SHP77 (cell line): ENCODE measurements around the gene SKOR1.

Experiments used
- DNase-seq, 2 experiments: peaks; one replicate each; lab custom pipeline; 2025; lab: John Stamatoyannopoulos, UW

The SKOR1 gene

DNA sequence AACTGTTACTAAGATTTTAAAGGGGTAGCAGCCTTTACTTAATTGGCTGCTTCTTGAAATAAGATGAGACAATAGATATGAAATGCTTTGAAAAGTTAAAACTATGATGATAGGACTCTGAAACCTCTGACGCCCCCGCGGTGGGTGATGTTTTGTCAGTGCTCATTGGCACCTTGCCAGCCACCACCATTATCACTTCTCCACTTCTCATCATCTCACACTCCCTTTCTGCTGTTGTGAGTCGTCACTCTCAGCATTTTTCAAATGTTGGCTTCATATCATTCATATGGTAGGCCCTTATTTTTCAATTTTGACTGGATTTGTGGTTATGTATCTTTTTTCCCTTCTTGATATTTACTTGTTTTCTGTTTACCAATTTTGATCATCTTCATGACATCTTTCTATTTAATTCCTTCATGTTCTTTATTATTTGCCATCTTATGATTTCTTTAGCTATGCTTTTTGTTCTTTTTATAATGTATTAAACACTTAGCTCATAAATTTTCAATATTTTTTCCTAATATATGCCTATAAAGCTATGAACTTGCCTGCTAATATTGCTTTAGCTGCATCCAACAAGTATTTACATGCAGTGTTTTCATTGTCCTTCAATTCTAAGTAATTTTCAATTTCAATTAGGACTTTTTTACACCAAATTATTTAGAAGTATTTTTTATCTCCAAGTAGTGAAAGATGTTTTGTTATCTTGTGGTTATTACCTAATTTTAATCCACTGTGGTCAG lies 30.3 kb upstream of the SKOR1 start:
- no peak for DNase-seq

GRCh38 chr15:67796196-67797127 lies 28.8 kb upstream of the SKOR1 start:
- DNase-seq, result no peak

DNA sequence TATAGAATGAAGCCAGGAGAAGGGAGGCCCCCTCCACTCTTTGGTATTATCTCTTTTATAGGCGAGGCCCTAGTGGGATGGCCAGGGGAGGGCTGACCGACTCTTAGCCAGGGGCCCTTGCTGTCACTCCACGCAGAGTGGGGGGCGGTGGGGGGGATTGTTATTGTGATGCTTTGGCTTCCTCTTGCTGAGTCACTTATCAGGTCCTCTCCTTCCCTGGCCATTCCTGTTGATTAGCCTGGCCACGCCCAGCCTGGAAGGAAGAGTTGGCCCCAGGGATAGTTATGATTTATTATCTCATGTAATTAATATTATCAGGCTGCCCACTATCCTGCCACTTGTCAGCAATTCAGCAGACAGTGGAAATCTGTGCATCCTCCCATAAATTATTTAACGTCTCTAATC lies 25.5 kb upstream of the SKOR1 start:
- DNase-seq, result no peak

- no peak for DNase-seq
Measured at GRCh38 chr15:67801142-67801541, 24.2 kb upstream of the SKOR1 start.

- DNase-seq, result no peak
Measured at GRCh38 chr15:67801926-67802914, 23.1 kb upstream of the SKOR1 start.

DNA sequence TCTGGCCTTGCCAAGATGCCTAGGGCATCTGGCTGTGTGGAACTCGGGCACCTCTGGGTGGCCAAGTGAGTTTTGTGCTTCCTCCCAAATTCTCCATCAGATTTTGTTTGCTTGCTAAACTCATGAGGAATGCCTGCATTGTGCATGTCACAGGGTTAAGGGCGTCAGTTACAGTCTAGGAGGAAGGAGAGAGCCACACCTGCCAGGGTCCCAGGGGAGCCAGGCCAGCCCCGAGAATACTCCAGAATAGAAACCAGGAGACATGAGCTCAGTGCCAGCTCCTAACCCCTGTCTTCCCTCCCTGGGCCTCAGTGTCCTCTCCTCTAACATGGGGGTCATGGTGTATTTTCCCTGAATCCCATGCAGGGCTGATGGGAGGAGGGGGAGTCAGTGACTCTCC lies 22.0 kb upstream of the SKOR1 start:
- no peak for DNase-seq

DNA sequence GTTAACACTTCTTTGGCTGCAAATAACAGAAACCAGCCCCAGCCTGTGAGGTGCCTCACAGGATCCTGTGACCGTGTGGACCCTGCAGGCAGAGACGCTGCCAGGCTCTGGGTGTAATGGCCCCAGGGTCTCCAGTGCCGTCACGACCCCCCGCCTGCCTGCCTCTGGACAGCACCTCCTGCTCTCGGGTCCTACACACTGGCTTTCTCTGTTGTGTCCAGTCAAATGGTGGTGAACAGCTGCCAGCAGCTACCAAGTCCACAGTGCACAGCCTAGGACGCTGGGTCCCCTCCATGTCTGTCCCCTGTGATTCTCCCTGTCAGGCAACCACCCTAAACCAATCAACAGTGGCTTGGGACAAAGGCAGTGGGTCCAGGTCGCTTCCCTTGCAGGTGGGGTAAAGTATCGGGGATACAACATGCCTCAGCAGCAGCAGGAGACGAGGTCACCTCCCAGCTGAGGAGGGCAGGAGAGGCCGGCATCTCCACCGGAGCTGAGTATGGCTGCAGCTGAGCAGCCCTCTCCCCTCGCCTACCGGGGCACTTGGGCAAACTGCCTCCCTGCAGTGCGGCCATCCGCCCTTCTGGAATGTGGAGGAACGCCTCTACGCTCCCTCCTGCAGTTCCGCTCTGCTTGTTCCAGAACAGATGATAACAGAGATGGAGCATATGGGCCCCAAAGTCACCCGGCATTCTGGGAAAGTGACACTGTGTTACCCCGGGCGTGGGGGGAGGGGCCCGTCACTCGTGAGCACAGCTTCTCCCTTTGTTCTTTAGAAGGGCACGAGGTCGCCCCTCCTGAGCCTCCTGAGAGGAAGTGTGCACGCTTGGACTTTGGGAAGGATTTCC lies 21.1 kb upstream of the SKOR1 start:
- no peak for DNase-seq

DNA sequence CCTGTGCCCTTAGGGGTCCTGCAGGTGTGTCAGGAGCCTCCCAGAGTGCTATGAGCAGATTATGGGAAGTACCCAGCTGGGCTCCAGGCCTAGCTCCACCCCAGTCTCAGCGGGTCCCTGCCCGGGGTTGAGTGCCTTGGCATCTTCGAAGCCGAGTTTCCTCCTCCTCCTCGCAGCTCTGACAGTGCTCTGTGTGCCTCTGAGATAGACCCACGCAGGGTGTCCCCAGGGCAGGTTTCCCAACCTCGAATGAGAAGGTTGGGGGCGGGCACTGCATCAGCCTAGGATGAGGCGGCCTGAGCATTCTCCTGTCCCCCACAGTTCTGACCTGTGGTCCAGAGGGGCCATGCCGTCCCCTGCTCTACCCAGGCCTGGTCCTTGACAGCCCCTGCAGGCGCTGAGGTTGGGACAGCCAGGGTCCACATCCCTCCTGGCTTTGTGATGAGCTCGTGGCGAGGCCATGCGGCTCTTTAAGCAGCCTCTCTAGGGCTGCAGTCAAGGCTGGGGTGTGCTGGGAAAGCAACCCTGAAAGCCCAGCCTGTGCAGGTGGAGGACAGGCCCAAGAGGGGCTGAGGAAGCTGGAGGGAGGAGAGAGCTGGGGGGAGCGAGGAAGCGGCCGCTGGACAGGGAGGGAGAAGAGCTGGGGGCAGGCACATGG lies 20.2 kb upstream of the SKOR1 start:
- no peak for DNase-seq

DNA sequence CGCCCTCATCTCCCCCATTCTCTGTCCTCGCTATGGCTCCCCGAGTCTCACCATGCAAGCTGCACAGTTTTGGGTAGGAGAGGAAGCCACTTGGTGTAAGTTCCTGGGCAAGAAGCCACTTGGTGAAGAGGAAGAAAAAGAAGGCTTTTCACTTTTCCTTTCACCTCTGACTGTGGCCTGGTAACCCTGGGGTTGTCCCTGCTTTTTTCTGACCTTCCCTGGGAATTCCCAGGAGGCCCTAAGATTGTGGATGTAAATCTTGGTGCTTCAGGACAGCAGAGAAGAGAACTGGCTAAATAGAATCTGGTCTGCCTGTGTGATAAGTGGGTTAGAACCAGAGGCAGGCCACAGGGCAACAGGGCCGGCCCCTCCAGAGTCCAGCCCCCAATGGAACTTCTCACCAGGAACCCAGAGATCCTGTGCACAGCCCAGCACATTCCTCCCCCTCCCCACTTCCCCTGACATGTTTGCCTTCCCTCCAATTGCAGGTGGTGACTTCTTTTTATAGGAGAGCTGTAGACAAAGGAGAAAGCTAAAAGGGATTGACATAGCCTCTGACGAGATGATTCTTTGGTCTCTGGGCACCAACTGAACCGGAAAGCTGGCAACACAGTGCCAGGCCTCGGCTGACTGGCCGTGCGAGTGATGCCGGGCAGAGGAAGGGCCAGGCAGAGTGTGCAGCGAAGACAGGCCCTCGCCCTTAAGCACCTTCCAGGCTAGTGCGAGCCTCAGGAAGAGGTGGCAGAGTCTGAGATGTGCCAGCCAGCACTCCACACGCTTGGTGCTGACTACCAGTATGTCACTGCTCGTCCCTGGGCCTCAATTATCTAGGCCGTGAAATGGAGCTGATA lies 19.4 kb upstream of the SKOR1 start:
- peak; percentile 42 to 45 for DNase-seq

DNA sequence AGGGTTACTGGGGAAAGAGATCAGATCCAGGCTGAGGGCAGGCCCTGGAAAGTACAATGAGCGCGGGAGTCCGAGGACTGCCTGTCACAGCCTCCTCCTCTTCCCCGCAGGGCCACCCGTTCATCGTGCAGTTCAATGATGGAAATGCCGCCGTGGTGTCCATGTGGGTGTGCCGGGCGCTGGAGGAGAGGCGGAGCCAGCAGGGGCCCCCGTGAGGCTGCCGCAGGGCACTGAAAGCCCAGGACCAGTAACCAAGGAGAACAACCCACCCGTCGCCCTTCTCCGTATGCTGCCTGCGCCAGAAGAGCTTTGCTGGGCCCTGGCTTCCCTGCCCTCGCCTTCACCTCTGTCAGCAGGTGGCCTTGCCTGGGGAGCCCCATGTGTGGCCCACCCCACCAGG lies 18.8 kb upstream of the SKOR1 start:
- no peak for DNase-seq

- no peak for DNase-seq
Measured at GRCh38 chr15:67807141-67807540, 18.2 kb upstream of the SKOR1 start.

DNA sequence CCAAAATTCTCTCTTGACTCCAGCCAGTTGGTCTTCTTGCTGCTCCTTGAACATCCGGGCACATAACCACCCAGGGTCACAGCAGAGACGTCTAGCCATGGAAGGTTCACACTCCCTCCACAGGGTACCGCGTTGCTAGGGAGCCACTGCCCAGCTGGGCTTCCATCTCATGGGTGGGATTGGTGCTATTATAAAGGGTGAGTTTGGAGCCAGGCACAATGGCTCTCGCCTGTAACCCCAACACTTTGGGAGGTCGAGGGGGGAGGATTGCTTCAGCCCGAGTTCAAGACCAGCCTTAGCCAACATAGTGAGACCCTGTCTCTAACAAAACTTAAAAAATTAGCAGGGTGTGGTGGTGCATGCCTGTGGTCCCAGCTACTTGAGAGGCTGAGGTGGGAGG lies 17.5 kb upstream of the SKOR1 start:
- DNase-seq, result no peak

DNA sequence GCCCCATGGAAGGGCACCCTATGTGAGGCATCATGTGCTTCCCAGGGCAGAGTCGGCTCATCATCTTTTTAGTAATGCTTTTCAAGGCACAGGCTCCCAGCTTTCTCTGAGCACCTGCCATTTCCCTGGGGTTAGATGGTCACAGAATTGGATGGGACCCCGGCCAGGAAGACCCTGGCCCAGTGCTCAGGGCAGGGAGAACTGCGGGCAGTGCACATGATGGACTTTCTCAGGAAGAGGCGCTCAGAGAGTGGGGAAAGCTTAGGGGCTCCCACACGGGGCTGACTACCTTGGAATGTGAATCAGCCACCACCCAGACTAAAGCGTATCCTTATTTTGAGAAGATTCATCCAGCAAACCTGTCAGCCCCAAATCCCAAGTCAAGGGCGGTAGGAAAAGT lies 16.5 kb upstream of the SKOR1 start:
- DNase-seq, result no peak

DNA sequence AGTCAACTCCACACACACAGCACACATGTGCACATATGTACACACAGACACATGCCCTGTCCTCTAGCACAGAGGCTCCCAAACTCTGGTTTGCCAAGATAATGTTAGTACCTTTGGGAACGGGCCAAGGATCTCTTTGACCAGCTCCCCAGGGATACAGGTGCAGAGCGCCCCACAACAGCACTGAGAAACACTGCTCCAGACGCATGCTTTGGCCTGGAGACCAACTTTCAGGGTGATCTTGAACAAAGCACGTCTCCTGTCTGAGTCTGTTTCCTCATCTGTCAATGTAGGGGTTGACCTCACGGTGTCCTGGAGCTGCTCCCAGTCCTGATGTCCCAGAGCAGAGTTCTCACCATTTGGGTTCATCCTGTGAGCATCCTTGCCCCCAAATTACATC lies 15.9 kb upstream of the SKOR1 start:
- no peak for DNase-seq

DNA sequence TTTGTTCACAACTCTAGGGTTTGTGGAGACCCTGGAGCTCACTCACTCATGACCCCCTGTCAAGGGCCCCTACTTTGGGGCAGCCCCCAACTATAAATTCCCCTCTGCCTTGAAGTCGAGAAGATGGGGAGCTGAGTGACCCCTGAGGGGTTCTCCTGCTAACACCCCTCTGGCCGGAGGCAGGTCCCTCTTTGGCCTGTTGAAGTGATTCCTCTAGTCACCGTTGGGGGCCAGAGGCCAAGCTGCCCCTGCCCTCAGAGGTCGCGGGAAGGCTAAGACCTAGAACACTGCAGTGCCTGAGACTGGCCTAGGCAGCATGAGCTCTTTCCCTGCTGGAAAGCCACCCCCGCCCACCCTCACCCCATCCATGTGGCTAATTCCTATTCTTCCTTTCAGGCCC lies 15.4 kb upstream of the SKOR1 start:
- DNase-seq, result no peak

- no peak for DNase-seq
Measured at GRCh38 chr15:67812241-67812644, 13.1 kb upstream of the SKOR1 start.

GRCh38 chr15:67813104-67813634 lies 12.1 kb upstream of the SKOR1 start:
- no peak for DNase-seq

DNA sequence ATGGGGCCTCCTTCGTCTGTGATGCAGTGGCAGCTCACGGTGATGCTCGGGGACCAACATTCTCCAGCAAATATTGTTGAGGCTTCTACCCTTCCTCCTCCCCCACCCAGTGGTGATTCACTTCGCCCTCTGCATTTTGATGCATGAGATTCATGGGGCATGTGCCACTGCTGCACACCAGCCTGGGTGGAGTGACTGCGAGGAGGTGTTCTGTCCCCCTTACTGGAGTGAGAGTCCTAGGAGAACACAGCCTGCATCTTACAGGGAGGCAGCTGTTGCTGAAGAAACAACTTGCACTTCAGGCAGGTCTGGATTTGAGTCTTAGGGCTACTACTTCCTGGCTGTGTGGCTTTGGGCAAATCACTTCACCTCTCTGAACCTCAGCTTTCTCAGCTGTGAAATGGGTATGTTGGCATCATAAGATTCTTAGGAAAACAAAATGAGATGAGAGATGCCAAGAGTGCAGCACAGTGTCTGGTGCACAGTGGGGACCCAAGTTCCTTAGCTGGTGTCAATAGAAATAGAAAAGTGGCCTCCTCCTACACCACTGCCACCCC lies 10.2 kb upstream of the SKOR1 start:
- DNase-seq, result no peak

DNA sequence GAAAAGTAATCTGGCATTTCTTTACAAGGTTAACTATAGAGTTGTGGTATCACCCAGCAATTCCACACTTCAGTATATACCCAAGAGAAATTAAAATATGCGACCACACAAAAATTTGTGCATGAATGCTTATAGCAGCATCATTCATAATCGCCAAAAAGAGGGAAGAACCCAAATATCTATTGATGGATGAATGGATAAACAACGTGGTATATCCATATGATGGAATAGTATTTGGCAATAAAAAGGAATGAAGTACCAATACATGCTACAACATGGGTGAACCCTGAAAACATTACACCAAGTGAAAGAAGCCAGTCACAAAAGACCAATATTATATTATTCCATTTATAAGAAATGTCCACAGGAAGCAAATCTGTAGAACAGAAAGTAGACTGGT lies 8.6 kb upstream of the SKOR1 start:
- no peak for DNase-seq
